Testis (tissue), 3 donors: ENCODE results near the gene FOXJ3. TPM values are rescaled to one million over a fixed set of nuclear protein-coding genes. Genes with fewer than 3 reads are reported as not detected.

Source experiments
- DNase-seq: peaks from one replicate; pipeline ENCODE4 v3.0.0-alpha.2; 2019
- H3K27ac ChIP-seq, 2 donors: fragments of 200-600 bp; sonication (generic); one replicate each; pipeline ENCODE4 v1.5.1; 2019
- H3K27me3 ChIP-seq: fragments of 200-600 bp; sonication (generic); one replicate; pipeline ENCODE4 v1.5.1; 2019
- H3K36me3 ChIP-seq: fragments of 200-600 bp; sonication (generic); one replicate; pipeline ENCODE4 v1.5.1; 2017; ENCODE audit warnings: low read depth; ENCODE audit errors: missing control alignments
- H3K4me1 ChIP-seq: fragments of 200-600 bp; sonication (generic); one replicate; pipeline ENCODE4 v1.5.1; 2019
- H3K4me3 ChIP-seq, 2 donors: fragments of 200-600 bp; sonication (generic); one replicate each; pipeline ENCODE4 v1.5.1; 2017 to 2019
- H3K9me3 ChIP-seq: fragments of 200-600 bp; sonication (generic); one replicate; pipeline ENCODE4 v1.5.1; 2017
- POLR2A ChIP-seq: fragments of 450-650 bp; IDR thresholded peaks from one replicate; pipeline ENCODE4 v1.6.1; 2017; ENCODE audit warnings: antibody characterized with exemption, mild to moderate bottlenecking, moderate library complexity
- WGBS, 2 donors: methylation state at CpG; one replicate each; pipeline ENCODE4 v1.1.5; 2018; 5-methylcytosine and 5-hydroxymethylcytosine counted together
- intact Hi-C: fragments of 100-400 bp; cut with DNase I; formaldehyde crosslinking; loops from one replicate; pipeline ENCODE4 v1.15.1; 2023; ENCODE audit warnings: low total_unique reads
- polyA plus RNA-seq: library from polyadenylated mRNA; stranded (reverse); fragments of 350-450 nt; fragmentation: Illumina TruSeq; extraction: RNeasy Lipid Tissue Mini Kit (QIAGEN cat#74804); gene quantifications from one replicate; pipeline ENCODE4 v1.2.3, GENCODE V29; 2014; ENCODE audit warnings: low read depth, low replicate concordance; ENCODE audit not compliant: insufficient read depth
- total RNA-seq, 2 donors: library from RNA; depleted of rRNA; stranded (reverse); fragments of >200 nt; gene quantifications; one replicate each; pipeline ENCODE4 v1.2.3, GENCODE V29; 2016
- TF ChIP-seq, protein P1 (sequence below), 3 experiments: fragments of 450-650 bp in 2 of 3; fragments of 200-600 bp in 1 of 3; sonication (generic) in 1 of 3; IDR thresholded peaks; one replicate each; pipeline ENCODE4 v1.5.1; 2016 to 2019; ENCODE audit warnings: antibody characterized with exemption in 3 of 3, mild to moderate bottlenecking in 2 of 3, moderate library complexity in 1 of 3

FOXJ3 gene
- total and polyA plus RNA-seq, 3 donors from 2014 or later = 38.9 to 80.1 (median 64.4) TPM

GRCh38 chr1:42206164-42206563 is 128.9 kb downstream of the FOXJ3 start:
- H3K27me3 ChIP-seq = no peaks in the 10 kb centered on the region
- DNase-seq = no peak
- intact Hi-C loops = no loop called here
- no peak for TF ChIP-seq POLR2A
- TF ChIP-seq, protein P1, sequence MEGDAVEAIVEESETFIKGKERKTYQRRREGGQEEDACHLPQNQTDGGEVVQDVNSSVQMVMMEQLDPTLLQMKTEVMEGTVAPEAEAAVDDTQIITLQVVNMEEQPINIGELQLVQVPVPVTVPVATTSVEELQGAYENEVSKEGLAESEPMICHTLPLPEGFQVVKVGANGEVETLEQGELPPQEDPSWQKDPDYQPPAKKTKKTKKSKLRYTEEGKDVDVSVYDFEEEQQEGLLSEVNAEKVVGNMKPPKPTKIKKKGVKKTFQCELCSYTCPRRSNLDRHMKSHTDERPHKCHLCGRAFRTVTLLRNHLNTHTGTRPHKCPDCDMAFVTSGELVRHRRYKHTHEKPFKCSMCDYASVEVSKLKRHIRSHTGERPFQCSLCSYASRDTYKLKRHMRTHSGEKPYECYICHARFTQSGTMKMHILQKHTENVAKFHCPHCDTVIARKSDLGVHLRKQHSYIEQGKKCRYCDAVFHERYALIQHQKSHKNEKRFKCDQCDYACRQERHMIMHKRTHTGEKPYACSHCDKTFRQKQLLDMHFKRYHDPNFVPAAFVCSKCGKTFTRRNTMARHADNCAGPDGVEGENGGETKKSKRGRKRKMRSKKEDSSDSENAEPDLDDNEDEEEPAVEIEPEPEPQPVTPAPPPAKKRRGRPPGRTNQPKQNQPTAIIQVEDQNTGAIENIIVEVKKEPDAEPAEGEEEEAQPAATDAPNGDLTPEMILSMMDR (IDR thresholded peaks at IDR 0.05) = no peak
- no peak overlapping the region for H3K4me3 ChIP-seq
- 90 to 91% methylated on average over 3 of the region's 3 CpGs for WGBS, 2 donors
- no peak overlapping the region for H3K27ac ChIP-seq
- no peaks in the 10 kb centered on the region for H3K9me3 ChIP-seq
- H3K4me1 ChIP-seq = no peaks in the 10 kb centered on the region
- no peaks in the 10 kb centered on the region for H3K36me3 ChIP-seq

DNA sequence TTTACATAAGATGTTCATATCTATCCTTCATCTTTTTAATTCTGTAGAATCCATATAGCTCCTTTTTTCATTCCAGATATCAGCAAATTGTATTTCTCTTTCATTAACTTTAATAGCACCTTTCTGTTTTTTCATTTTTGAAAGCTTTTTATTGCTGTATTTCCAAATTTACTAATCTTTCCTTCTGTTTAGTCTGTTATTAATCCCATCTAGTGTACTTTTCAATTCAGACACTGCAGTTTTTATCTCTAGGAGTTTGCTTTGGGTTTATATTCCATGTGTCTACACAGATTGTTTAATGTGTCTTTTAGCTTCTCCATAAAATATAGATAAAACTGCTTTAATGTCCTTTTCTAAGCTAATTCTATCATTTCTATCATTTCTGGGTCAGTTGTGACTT is 133.0 kb downstream of the FOXJ3 start:
- intact Hi-C loops = no loop called here
- Histone ChIP-seq H3K4me3 (no peak overlapping the region), H3K4me1 (no peaks in the 10 kb centered on the region), H3K9me3 (no peaks in the 10 kb centered on the region), H3K27me3 (no peaks in the 10 kb centered on the region), H3K36me3 (no peaks in the 10 kb centered on the region), H3K27ac (no peak overlapping the region)
- no peak for DNase-seq
- TF ChIP-seq, protein P1 (IDR thresholded peaks at IDR 0.05) = no peak
- TF ChIP-seq POLR2A = no peak

DNA sequence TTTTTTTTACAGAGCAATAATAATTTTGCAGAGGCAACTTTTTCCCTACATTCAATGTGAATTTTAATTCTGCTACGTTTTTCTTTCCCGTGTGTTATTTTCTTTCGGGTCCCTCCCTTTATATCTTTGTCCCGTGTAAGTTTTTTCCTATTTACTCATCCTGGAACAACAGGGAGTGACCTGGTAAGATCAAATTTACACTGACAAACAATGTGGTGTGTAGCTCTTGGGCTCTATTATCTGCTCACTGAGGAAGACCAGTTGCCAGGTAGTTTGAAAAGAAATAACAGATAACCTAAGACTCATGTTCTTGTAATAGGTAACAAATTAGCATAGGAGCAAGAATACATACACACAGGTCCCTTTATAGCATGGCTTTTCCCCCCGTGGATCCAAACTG is 136.8 kb downstream of the FOXJ3 start:
- no peaks in the 10 kb centered on the region for H3K27me3 ChIP-seq
- no peaks in the 10 kb centered on the region for H3K36me3 ChIP-seq
- H3K9me3 ChIP-seq = no peaks in the 10 kb centered on the region
- no peaks in the 10 kb centered on the region for H3K4me1 ChIP-seq
- H3K27ac ChIP-seq = no peak overlapping the region
- no peak for TF ChIP-seq POLR2A
- TF ChIP-seq, protein P1 (IDR thresholded peaks at IDR 0.05) = no peak
- WGBS, 2 donors = 91 to 95% methylated on average over 5 of the region's 5 CpGs
- no peak overlapping the region for H3K4me3 ChIP-seq
- DNase-seq = no peak
- intact Hi-C loops = no loop called here

GRCh38 chr1:42195841-42196240 is 139.2 kb downstream of the FOXJ3 start:
- Histone ChIP-seq H3K36me3 (no peaks in the 10 kb centered on the region), H3K27ac (no peak overlapping the region), H3K9me3 (no peaks in the 10 kb centered on the region), H3K4me1 (no peaks in the 10 kb centered on the region), H3K4me3 (no peak overlapping the region), H3K27me3 (no peaks in the 10 kb centered on the region)
- intact Hi-C loops = no loop called here
- WGBS, 2 donors = 93 to 96% methylated on average over 3 of the region's 3 CpGs
- TF ChIP-seq, protein P1 (IDR thresholded peaks at IDR 0.05) = no peak
- TF ChIP-seq POLR2A = no peak
- no peak for DNase-seq

DNA sequence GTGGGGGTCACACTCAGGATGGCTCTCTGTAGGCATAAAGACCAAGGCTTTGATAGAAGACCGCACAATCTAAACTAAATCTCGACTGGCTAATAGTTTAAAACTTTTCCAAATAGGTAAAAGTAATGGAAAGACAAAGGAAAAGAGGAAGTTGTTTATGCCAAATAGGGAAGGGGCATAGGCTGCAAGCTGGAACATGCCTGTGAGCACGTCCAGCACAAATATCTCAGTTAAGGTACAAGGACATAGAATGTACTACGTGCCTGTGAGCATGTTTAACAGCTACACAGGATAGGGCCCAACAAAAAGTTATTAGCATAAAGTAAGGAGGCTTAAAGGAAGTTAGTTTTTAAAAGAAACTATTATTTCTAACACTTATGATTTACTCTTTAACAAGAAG is 142.9 kb downstream of the FOXJ3 start:
- no peaks in the 10 kb centered on the region for H3K9me3 ChIP-seq
- H3K27ac ChIP-seq = no peak overlapping the region
- H3K4me1 ChIP-seq = no peaks in the 10 kb centered on the region
- no peaks in the 10 kb centered on the region for H3K27me3 ChIP-seq
- no peak for DNase-seq
- no peak for TF ChIP-seq POLR2A
- TF ChIP-seq, protein P1 (IDR thresholded peaks at IDR 0.05) = no peak
- H3K4me3 ChIP-seq = no peak overlapping the region
- WGBS, 2 donors = 66 to 70% methylated on average over 4 of the region's 4 CpGs
- H3K36me3 ChIP-seq = no peaks in the 10 kb centered on the region
- intact Hi-C loops = no loop called here
